IMR-90 (cell line): ENCODE results near the gene RTN4RL2.

Experiments
- CEBPB ChIP-seq: IDR thresholded peaks from 2 replicates; pipeline ENCODE4 v1.6.1; 2012; ENCODE audit warnings: low read depth, low read length, improper control_type of control experiment
- CTCF ChIP-seq: conservative IDR thresholded peaks from 2 replicates; pipeline ENCODE4 v1.5.1; 2012; ENCODE audit warnings: mild to moderate bottlenecking, low read depth, low read length, improper control_type of control experiment
- MXI1 ChIP-seq: IDR thresholded peaks from 2 replicates; pipeline ENCODE4 v1.6.1; 2012; ENCODE audit warnings: low read depth, mild to moderate bottlenecking, low read length, moderate library complexity, borderline replicate concordance
- POLR2A ChIP-seq: IDR thresholded peaks from 2 replicates; pipeline ENCODE4 v1.6.1; 2012; ENCODE audit warnings: mild to moderate bottlenecking, low read depth, low read length
- USF2 ChIP-seq: fragments of 150-350 bp; IDR thresholded peaks from 2 replicates; pipeline ENCODE4 v1.6.1; 2017; ENCODE audit warnings: mild to moderate bottlenecking, antibody characterized with exemption, low read length, low read depth

GRCh38 chr11:57476047-57476756 is 15.9 kb downstream of the RTN4RL2 start:
- TF ChIP-seq CTCF (no peak), POLR2A (no peak), USF2 (no peak), MXI1 (no peak), CEBPB (no peak)
